IPS DF 6.9 (cell line): ENCODE results near the gene ZNF827.
A peak's percentile ranks its signal among the peaks of the same experiment; 100 is the strongest.

Source experiments
- DNase-seq: peaks from one replicate; pipeline ENCODE4 v3.0.0-alpha.2; 2013; ENCODE audit warnings: low read depth, low spot score
- H3K27ac ChIP-seq: one replicate; pipeline ENCODE4 v1.5.1; 2013; ENCODE audit warnings: low read length, control low read depth
- H3K27me3 ChIP-seq: 2 replicates; pipeline ENCODE4 v1.6.1; 2013; ENCODE audit warnings: mild to moderate bottlenecking, low read length; ENCODE audit not compliant: control insufficient read depth, insufficient read depth
- H3K36me3 ChIP-seq: 2 replicates; pipeline ENCODE4 v1.6.1; 2013; ENCODE audit warnings: low read length; ENCODE audit not compliant: control insufficient read depth, insufficient read depth
- H3K4me1 ChIP-seq: 2 replicates; pipeline ENCODE4 v1.6.1; 2013; ENCODE audit warnings: low read length; ENCODE audit not compliant: control insufficient read depth, insufficient read depth
- H3K4me3 ChIP-seq: 2 replicates; pipeline ENCODE4 v1.5.1; 2013; ENCODE audit warnings: mild to moderate bottlenecking, low read length
- H3K9me3 ChIP-seq: 2 replicates; pipeline ENCODE4 v1.6.1; 2013; ENCODE audit warnings: low read length, inconsistent platforms; ENCODE audit not compliant: control insufficient read depth, insufficient read depth
- WGBS: extraction: QIAGEN DNeasy Blood & Tissue Kit; methylation state at CpG from one replicate; pipeline ENCODE4 v1.1.7; 2013; ENCODE audit warnings: mixed read lengths, missing lambda C conversion rate; ENCODE audit not compliant: insufficient read length, insufficient coverage; 5-methylcytosine and 5-hydroxymethylcytosine counted together

Gene ZNF827

DNA sequence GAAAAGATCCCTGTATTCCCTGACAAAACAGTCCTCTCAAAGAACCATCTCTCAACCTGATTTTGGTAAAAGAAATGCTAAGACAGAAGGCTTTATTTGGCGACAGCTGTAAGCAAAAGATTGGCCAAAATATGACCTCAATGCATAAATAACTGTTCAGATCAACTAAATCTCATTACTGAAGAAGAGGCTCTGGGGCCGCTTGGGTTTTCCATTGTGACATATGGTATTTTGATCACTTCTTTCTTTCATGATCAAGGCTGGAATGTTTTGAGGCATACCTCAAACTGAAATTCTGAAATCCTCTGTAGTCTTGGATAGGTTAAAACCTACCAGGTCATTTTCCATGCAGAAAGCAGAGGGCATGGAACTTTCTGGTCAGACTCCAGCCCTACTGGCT, 152.4 kb downstream of the ZNF827 start:
- Histone ChIP-seq H3K27me3 (no peaks in the 10 kb centered on the region), H3K36me3 (0 out of 2 replicates have a peak, but pooled peaks cover 6% of the 10 kb centered on the region), H3K4me1 (no peaks in the 10 kb centered on the region), H3K4me3 (no peak overlapping the region), H3K9me3 (no peaks in the 10 kb centered on the region), H3K27ac (no peak overlapping the region)
- no peak for DNase-seq
- no CpG with 5 or more reads among the region's 2 CpGs for WGBS

DNA sequence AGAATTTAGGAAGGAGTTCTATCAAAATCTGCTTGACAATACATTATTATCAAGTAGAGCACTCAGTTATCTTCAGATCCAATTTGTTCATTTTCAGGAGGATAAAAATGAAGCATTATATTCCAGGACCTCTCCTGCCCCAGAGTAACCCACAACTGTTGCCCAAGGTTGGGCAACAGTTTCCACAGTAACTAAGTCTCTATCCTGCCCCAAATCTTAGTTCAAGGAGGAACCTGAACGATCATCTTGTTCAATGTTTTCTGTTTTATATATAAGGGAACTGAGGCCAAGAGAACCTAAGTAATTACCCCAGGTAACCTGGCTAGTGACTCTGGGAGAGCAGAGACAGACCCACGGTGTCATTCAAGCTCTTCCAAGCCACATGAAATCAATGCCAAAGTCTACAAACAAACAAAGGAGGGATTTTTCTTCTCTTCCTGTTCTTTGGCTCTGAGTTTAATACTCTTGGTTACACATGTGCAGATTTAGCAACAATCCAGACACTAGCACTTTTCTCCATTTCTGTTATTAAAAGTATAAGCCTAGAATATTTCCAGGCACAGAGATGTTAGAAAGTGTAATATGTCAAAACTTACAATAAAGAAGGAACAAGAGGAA, 153.1 kb downstream of the ZNF827 start:
- no peaks in the 10 kb centered on the region for H3K9me3 ChIP-seq
- no peaks in the 10 kb centered on the region for H3K4me1 ChIP-seq
- H3K27me3 ChIP-seq, result no peaks in the 10 kb centered on the region
- no peak for DNase-seq
- no peak overlapping the region for H3K4me3 ChIP-seq
- WGBS, result no CpG with 5 or more reads among the region's 2 CpGs
- no peak overlapping the region for H3K27ac ChIP-seq
- H3K36me3 ChIP-seq, result 0 out of 2 replicates have a peak, but pooled peaks cover 6% of the 10 kb centered on the region

DNA sequence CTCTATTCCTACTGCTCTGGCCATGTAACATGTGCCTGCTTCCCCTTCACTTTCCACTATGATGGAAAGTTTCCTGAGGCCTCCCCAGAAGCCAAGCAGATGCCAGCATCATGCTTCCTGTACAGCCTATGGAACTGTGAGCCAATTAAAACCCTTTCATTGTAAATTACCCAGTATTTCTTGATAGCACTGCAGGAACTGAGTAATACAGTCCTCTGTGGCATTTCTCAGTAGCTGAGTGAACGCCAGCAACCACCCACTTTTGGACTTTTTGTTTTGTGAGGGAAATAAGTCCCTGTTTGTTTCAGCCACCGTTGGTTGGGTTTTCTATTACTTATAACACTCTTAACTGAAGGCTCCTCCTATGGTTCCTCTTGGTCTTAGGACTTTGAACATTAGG, 154.6 kb downstream of the ZNF827 start:
- no peak for DNase-seq
- no CpG with 5 or more reads among the region's 2 CpGs for WGBS
- H3K9me3 ChIP-seq, result no peaks in the 10 kb centered on the region
- H3K27ac ChIP-seq, result no peak overlapping the region
- H3K36me3 ChIP-seq, result 0 out of 2 replicates have a peak, but pooled peaks cover 6% of the 10 kb centered on the region
- no peaks in the 10 kb centered on the region for H3K4me1 ChIP-seq
- no peaks in the 10 kb centered on the region for H3K27me3 ChIP-seq
- no peak overlapping the region for H3K4me3 ChIP-seq

DNA sequence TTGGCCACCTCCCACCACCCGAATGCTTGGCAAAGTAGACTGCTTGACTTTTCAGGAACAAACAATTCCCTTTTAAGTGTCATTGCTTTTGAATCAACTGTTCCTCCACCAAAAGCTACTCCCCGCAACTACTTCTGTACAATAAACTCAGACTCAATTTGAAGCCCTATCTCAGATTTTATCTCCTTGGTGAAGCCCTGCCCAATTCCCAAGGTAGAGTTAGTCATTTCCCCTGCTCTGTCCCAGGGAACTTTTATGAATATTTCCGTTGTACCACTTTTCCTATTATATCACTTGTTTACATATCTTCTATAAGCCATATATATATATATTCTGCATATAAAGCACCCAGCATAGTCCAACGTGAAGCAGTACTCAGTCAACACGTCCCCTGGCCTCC, 155.9 kb downstream of the ZNF827 start:
- Histone ChIP-seq H3K27me3 (no peaks in the 10 kb centered on the region), H3K9me3 (no peaks in the 10 kb centered on the region), H3K4me3 (no peak overlapping the region), H3K27ac (no peak overlapping the region), H3K4me1 (no peaks in the 10 kb centered on the region), H3K36me3 (0 out of 2 replicates have a peak, but pooled peaks cover 6% of the 10 kb centered on the region)
- DNase-seq, result no peak
- no CpG with 5 or more reads among the region's 5 CpGs for WGBS

DNA sequence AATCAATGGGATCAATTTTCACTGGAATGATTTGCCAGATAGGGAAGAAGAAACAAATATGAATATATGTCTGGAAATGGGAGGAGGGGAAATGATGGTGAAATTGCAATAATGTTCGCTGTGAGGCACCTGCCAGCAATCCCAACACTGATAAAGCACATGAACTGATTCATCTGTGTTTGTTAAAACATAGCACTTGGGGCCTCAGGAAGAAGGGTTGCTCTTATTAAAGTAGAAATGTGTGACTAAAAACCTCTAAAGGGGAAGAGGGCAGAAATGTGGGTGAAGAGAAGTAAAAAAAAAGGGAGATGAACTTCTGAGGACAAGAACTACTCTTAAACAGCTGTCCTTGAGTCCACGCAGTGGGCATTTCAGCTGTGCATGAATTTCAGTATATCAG, 157.3 kb downstream of the ZNF827 start:
- Histone ChIP-seq H3K9me3 (no peaks in the 10 kb centered on the region), H3K4me1 (no peaks in the 10 kb centered on the region), H3K27ac (no peak overlapping the region), H3K4me3 (no peak overlapping the region), H3K27me3 (no peaks in the 10 kb centered on the region), H3K36me3 (0 out of 2 replicates have a peak, but pooled peaks cover 6% of the 10 kb centered on the region)
- no peak for DNase-seq
- no CpG with 5 or more reads among the region's 2 CpGs for WGBS

DNA sequence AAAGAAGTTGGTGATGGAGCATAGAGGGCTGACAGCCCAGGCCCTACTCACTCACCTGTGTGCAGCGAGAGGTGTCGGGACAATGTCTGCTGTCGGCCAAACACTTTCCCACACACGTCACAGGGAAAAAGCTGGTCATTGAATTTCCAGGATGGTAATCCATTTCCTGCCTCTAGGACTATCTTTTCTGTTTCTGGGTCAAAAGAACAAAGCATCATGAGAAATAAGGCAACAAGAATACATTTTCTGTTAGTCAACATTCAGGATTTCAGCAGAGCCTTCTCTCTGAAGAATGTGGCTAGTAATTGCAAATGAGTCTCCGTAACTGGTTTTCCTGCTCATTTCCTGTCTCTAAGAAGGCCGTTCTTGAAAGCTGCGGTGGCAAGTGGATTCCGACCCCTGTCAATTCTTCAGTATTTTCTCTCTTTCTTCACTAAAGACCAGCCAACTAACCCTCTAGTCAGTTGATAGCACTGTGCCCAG, 159.3 kb downstream of the ZNF827 start:
- no CpG with 5 or more reads among the region's 8 CpGs for WGBS
- no peaks in the 10 kb centered on the region for H3K4me1 ChIP-seq
- H3K9me3 ChIP-seq, result no peaks in the 10 kb centered on the region
- peak; percentile 20 for DNase-seq
- no peak overlapping the region for H3K4me3 ChIP-seq
- H3K36me3 ChIP-seq, result peaks cover 10% of the 10 kb centered on the region; the same call in 1 of the 2 replicates
- H3K27me3 ChIP-seq, result no peaks in the 10 kb centered on the region
- no peak overlapping the region for H3K27ac ChIP-seq

DNA sequence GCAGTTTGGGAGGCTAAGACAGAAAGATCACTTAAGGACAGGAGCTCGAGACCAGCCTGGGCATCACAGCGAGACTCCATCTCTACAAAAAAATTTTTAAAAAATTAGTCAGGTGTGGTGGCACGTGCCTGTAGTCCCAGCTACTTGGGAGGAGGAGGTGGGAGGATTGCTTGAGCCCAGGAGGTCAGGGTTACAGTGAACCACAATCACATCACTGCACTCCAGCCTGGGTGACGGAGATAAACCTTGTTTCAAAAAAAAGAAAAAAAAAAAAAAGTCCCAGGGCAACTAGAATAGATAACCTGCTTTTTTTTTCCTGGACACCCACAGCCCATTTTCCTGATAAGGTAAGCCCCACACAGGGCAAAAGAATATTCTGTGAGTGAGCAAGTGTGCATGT, 162.4 kb downstream of the ZNF827 start:
- Histone ChIP-seq H3K9me3 (no peaks in the 10 kb centered on the region), H3K27ac (no peak overlapping the region), H3K27me3 (no peaks in the 10 kb centered on the region), H3K4me1 (no peaks in the 10 kb centered on the region), H3K36me3 (peaks cover 17% of the 10 kb centered on the region; the same call in 1 of the 2 replicates), H3K4me3 (no peak overlapping the region)
- WGBS, result no CpG with 5 or more reads among the region's 4 CpGs
- DNase-seq, result no peak

DNA sequence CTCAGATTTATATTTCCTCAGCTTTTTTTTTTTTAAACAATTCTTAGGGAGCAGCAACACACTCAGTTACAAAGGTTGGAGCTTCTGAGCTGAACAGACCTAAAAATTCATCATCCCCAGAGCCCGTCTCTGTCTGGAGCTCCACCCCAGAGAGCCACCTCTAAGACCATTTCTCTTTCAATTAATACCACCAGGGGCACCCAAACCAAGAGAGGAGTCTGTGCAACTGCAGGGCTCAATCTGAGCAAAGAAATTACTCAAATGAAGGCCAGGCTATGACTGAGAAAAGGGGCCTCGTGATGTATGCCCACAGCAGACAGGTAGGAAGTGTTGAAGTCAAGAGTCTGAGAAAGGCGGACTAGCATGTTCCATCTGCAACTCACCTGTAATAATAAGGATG, 163.2 kb downstream of the ZNF827 start:
- Histone ChIP-seq H3K27ac (no peak overlapping the region), H3K9me3 (no peaks in the 10 kb centered on the region), H3K36me3 (peaks cover 17% of the 10 kb centered on the region; the same call in 1 of the 2 replicates), H3K27me3 (no peaks in the 10 kb centered on the region), H3K4me3 (no peak overlapping the region), H3K4me1 (no peaks in the 10 kb centered on the region)
- no CpG with 5 or more reads among the region's 3 CpGs for WGBS
- DNase-seq, result no peak

DNA sequence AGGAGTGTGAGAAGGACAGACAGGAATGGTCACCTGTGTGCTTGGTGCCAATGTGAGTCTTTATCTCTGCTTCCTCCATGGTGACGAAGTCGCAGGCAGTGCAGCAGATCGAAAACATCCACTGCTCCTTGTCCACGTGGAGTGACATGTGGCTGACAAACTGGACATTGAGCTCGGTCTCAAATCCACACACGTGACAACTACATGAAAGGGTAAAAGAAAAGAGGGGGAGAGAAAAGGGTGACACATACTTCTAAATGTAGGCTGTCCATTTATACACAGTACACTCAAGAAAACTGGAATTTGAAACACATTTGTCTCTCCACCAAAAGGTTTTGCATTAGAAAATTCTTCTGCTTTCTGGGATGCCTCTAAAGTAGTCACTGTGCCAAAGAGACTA, 164.2 kb downstream of the ZNF827 start:
- WGBS, result no CpG with 5 or more reads among the region's 6 CpGs
- Histone ChIP-seq H3K27ac (no peak overlapping the region), H3K36me3 (peaks cover 17% of the 10 kb centered on the region; the same call in 1 of the 2 replicates), H3K27me3 (no peaks in the 10 kb centered on the region), H3K9me3 (no peaks in the 10 kb centered on the region), H3K4me3 (no peak overlapping the region), H3K4me1 (no peaks in the 10 kb centered on the region)
- DNase-seq, result no peak

DNA sequence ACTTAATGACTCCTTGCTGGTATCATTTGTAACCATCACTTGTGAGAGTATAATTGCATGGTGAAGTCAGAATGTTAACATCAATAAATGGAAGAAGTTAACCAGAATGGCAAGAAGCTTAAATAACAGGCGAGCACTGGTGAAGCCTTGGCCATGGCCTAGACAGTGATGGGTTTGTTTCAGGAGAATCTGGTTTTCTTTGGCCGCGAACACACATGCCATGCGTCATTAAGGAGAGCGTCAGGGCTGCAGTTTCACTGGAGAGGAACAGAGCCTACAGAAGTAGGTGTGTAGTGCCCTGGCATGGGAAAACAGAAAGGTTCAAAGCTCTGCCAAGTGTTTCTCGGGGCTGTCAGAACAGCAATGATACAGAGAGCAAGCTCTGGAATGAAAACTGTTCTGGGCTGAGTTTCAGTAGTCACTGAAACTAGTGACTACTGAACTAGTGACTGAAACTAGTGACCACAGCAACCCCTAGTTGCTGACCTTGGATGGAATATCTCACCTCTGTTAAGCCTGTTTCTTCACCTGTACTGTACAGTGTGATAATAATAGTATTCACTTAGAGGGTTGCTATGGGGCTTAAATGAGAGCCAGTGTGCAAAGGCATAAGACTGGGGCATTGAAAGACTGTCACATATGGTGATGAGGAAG, 164.9 kb downstream of the ZNF827 start:
- Histone ChIP-seq H3K27me3 (no peaks in the 10 kb centered on the region), H3K9me3 (no peaks in the 10 kb centered on the region), H3K27ac (no peak overlapping the region), H3K4me3 (no peak overlapping the region), H3K4me1 (no peaks in the 10 kb centered on the region), H3K36me3 (peaks cover 17% of the 10 kb centered on the region; the same call in 1 of the 2 replicates)
- WGBS, result no CpG with 5 or more reads among the region's 6 CpGs
- no peak for DNase-seq
